Measurements from ENCODE around the gene SLC17A2.

SLC17A2 gene

DNA sequence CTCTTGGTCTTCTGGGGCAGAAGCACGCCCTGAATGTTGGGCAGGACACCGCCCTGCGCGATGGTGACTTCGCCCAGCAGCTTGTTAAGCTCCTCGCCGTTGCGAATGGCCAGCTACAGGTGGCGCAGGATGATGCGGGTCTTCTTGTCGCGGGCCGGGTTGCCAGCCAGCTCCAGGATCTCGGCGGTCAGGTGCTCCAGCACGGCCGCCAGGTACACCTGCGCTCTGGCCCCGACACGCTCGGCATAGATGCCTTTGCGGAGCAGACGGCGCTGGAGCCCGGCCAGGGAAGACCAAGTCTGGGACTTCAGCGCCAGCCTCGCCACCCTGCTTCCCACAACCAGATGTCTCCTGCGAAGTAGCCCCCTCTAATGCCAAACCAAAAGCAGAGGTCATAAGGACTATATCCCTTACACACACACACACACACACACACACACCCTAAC lies 48.4 kb downstream of the SLC17A2 start:
- H3K4me1 ChIP-seq (ENCODE audit: insufficient read depth, insufficient read length): no peaks in the 10 kb centered on the region
- no peaks in the 10 kb centered on the region for H3K27me3 ChIP-seq (ENCODE audit: insufficient read depth, insufficient read length)
- H3K36me3 ChIP-seq (ENCODE audit: insufficient read depth, insufficient read length, low read length): no peaks in the 10 kb centered on the region
- DNase-seq (ENCODE audit: low read depth, low spot score): no peak
- H3K4me3 ChIP-seq (ENCODE audit: insufficient read length, low read depth): no peak overlapping the region
- TF ChIP-seq SUZ12 (IDR thresholded peaks at IDR 0.05; ENCODE audit: extremely low read depth, insufficient read depth, insufficient read length) (no peak), YY1 (IDR thresholded peaks at IDR 0.05; ENCODE audit: insufficient read depth, insufficient read length) (no peak), ZNF274 (IDR thresholded peaks at IDR 0.05; ENCODE audit: low read depth, low read length) (no peak)
- no peak overlapping the region for H3K9ac ChIP-seq (ENCODE audit: insufficient read length, low read depth)
- H3K9me3 ChIP-seq (ENCODE audit: insufficient read depth, low read length): no peaks in the 10 kb centered on the region

- TF ChIP-seq YY1 (IDR thresholded peaks at IDR 0.05; ENCODE audit: insufficient read depth, insufficient read length) (no peak), ZNF274 (IDR thresholded peaks at IDR 0.05; ENCODE audit: low read depth, low read length) (no peak), SUZ12 (IDR thresholded peaks at IDR 0.05; ENCODE audit: extremely low read depth, insufficient read depth, insufficient read length) (no peak)
- no peaks in the 10 kb centered on the region for H3K27me3 ChIP-seq (ENCODE audit: insufficient read depth, insufficient read length)
- no peaks in the 10 kb centered on the region for H3K4me1 ChIP-seq (ENCODE audit: insufficient read depth, insufficient read length)
- no peak for DNase-seq (ENCODE audit: low read depth, low spot score)
- H3K36me3 ChIP-seq (ENCODE audit: insufficient read depth, insufficient read length, low read length): no peaks in the 10 kb centered on the region
- H3K9ac ChIP-seq (ENCODE audit: insufficient read length, low read depth): no peak overlapping the region
- H3K9me3 ChIP-seq (ENCODE audit: insufficient read depth, low read length): no peaks in the 10 kb centered on the region
- no peak overlapping the region for H3K4me3 ChIP-seq (ENCODE audit: insufficient read length, low read depth)
Measured at GRCh38 chr6:25880601-25881000, 49.9 kb downstream of the SLC17A2 start.

DNA sequence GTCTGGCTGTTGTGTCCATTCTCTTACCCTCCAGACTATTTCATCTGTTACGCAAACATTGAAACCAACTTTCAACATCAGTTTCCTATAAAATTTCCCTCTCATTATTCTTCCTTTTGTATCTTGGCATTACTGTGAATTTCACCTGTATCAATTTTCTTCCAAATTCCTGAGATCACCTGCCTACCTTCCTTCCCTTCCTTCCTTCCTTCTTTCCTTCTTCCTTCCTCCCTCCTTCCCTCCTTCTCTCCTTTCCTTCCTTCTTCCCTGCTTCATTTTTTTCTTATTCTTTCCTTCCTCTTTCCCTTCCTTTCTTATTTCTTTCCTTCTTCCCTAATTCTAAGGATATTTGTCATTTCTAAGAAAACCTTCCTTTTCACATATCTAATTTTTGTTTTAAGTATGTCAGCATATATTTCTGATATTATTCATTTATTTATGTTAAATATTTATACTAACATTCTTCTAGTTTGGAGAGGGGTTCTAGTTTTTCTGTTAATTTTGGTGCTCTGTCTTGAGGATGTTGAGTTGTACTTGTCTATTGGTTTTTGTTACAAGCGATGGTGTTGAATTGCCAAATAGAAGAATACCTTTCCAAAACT lies 51.7 kb downstream of the SLC17A2 start:
- Histone ChIP-seq H3K4me3 (ENCODE audit: insufficient read length, low read depth) (no peak overlapping the region), H3K4me1 (ENCODE audit: insufficient read depth, insufficient read length) (no peaks in the 10 kb centered on the region), H3K9ac (ENCODE audit: insufficient read length, low read depth) (no peak overlapping the region), H3K27me3 (ENCODE audit: insufficient read depth, insufficient read length) (no peaks in the 10 kb centered on the region), H3K36me3 (ENCODE audit: insufficient read depth, insufficient read length, low read length) (no peaks in the 10 kb centered on the region), H3K9me3 (ENCODE audit: insufficient read depth, low read length) (no peaks in the 10 kb centered on the region)
- no peak for TF ChIP-seq YY1 (IDR thresholded peaks at IDR 0.05; ENCODE audit: insufficient read depth, insufficient read length)
- TF ChIP-seq ZNF274 (IDR thresholded peaks at IDR 0.05; ENCODE audit: low read depth, low read length): no peak
- no peak for TF ChIP-seq SUZ12 (IDR thresholded peaks at IDR 0.05; ENCODE audit: extremely low read depth, insufficient read depth, insufficient read length)
- no peak for DNase-seq (ENCODE audit: low read depth, low spot score)

GRCh38 chr6:25875926-25876602 lies 54.4 kb downstream of the SLC17A2 start:
- Histone ChIP-seq H3K4me1 (ENCODE audit: insufficient read depth, insufficient read length) (no peaks in the 10 kb centered on the region), H3K27me3 (ENCODE audit: insufficient read depth, insufficient read length) (no peaks in the 10 kb centered on the region), H3K36me3 (ENCODE audit: insufficient read depth, insufficient read length, low read length) (no peaks in the 10 kb centered on the region), H3K9ac (ENCODE audit: insufficient read length, low read depth) (no peak overlapping the region), H3K9me3 (ENCODE audit: insufficient read depth, low read length) (no peaks in the 10 kb centered on the region), H3K4me3 (ENCODE audit: insufficient read length, low read depth) (no peak overlapping the region)
- TF ChIP-seq ZNF274 (IDR thresholded peaks at IDR 0.05; ENCODE audit: low read depth, low read length) (no peak), YY1 (IDR thresholded peaks at IDR 0.05; ENCODE audit: insufficient read depth, insufficient read length) (no peak), SUZ12 (IDR thresholded peaks at IDR 0.05; ENCODE audit: extremely low read depth, insufficient read depth, insufficient read length) (no peak)
- DNase-seq (ENCODE audit: low read depth, low spot score): no peak

DNA sequence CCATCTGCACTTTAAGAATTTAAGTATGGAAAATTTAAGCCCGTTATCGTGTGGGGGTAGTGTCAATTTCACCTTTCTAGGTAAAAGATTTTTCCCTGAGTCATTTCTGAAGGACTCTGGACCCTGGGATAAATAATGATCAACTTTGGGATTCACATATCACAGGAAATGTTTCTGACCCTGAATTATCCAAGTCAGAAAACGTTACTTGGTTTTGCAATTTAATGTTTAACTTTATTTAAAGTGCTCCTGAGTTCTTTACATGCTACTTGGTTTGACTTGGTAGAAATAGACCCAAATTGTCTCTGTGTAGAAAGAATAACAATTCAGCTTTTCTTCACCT lies 55.0 kb downstream of the SLC17A2 start:
- Histone ChIP-seq H3K9ac (ENCODE audit: insufficient read length, low read depth) (no peak overlapping the region), H3K4me3 (ENCODE audit: insufficient read length, low read depth) (no peak overlapping the region), H3K36me3 (ENCODE audit: insufficient read depth, insufficient read length, low read length) (no peaks in the 10 kb centered on the region), H3K4me1 (ENCODE audit: insufficient read depth, insufficient read length) (no peaks in the 10 kb centered on the region), H3K27me3 (ENCODE audit: insufficient read depth, insufficient read length) (no peaks in the 10 kb centered on the region), H3K9me3 (ENCODE audit: insufficient read depth, low read length) (no peaks in the 10 kb centered on the region)
- TF ChIP-seq SUZ12 (IDR thresholded peaks at IDR 0.05; ENCODE audit: extremely low read depth, insufficient read depth, insufficient read length): no peak
- TF ChIP-seq YY1 (IDR thresholded peaks at IDR 0.05; ENCODE audit: insufficient read depth, insufficient read length): no peak
- TF ChIP-seq ZNF274 (IDR thresholded peaks at IDR 0.05; ENCODE audit: low read depth, low read length): no peak
- no peak for DNase-seq (ENCODE audit: low read depth, low spot score)

DNA sequence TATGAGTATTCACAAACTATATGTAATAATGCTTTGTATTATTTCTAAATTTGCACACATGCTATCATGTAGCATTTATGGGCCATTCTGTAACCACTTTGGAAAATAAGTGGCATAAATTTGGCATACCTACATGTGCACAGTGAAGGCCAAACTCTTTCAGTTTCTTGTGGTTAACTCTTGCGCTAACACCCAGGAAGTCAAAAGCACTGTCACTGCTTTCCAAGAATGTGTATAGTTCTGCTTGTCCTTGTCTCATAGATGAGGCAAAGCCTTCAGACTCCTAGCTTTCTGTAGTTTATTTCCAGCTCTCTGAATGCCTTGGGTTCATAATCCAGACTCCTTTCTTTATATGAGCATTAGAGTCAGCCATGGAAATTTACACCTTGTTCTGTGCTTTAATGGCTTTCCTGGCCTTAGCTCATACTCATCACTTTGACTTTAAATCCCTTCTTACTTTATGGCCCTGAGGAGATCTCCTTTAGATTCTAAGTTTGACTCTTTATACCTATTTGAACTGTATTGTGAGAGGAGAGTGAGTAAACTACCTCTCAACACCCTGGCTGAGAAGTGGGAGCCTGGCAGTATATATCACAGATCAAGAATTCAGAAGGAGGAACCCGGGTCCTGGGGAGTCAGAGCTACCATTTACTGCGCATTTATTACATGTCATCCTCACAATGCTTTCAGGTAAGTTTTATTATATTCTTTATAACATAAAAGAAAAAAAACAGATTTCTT lies 55.5 kb downstream of the SLC17A2 start:
- Histone ChIP-seq H3K9me3 (ENCODE audit: insufficient read depth, low read length) (no peaks in the 10 kb centered on the region), H3K9ac (ENCODE audit: insufficient read length, low read depth) (no peak overlapping the region), H3K27me3 (ENCODE audit: insufficient read depth, insufficient read length) (no peaks in the 10 kb centered on the region), H3K4me1 (ENCODE audit: insufficient read depth, insufficient read length) (no peaks in the 10 kb centered on the region), H3K36me3 (ENCODE audit: insufficient read depth, insufficient read length, low read length) (no peaks in the 10 kb centered on the region), H3K4me3 (ENCODE audit: insufficient read length, low read depth) (no peak overlapping the region)
- TF ChIP-seq SUZ12 (IDR thresholded peaks at IDR 0.05; ENCODE audit: extremely low read depth, insufficient read depth, insufficient read length) (no peak), YY1 (IDR thresholded peaks at IDR 0.05; ENCODE audit: insufficient read depth, insufficient read length) (no peak), ZNF274 (IDR thresholded peaks at IDR 0.05; ENCODE audit: low read depth, low read length) (no peak)
- DNase-seq (ENCODE audit: low read depth, low spot score): no peak

- no peaks in the 10 kb centered on the region for H3K36me3 ChIP-seq (ENCODE audit: insufficient read depth, insufficient read length, low read length)
- DNase-seq (ENCODE audit: low read depth, low spot score): no peak
- no peaks in the 10 kb centered on the region for H3K27me3 ChIP-seq (ENCODE audit: insufficient read depth, insufficient read length)
- no peak for TF ChIP-seq ZNF274 (IDR thresholded peaks at IDR 0.05; ENCODE audit: low read depth, low read length)
- TF ChIP-seq YY1 (IDR thresholded peaks at IDR 0.05; ENCODE audit: insufficient read depth, insufficient read length): no peak
- no peak for TF ChIP-seq SUZ12 (IDR thresholded peaks at IDR 0.05; ENCODE audit: extremely low read depth, insufficient read depth, insufficient read length)
- no peak within 1 kb of the TSS for H3K4me3 ChIP-seq (ENCODE audit: insufficient read length, low read depth)
- H3K9ac ChIP-seq (ENCODE audit: insufficient read length, low read depth): no peak within 1 kb of the TSS
- no peaks in the 10 kb centered on the region for H3K9me3 ChIP-seq (ENCODE audit: insufficient read depth, low read length)
- no peaks in the 10 kb centered on the region for H3K4me1 ChIP-seq (ENCODE audit: insufficient read depth, insufficient read length)
Measured at GRCh38 chr6:25874118-25874517, 56.4 kb downstream of the SLC17A2 start, which contains the start of gene SLC17A3. SLC17A3 (minus strand) TSS chr6:25874243; CDS start chr6:25868387, 5,856 bp downstream.
